ENCODE measurements around the gene OR2T29. TPM values are rescaled to one million over a fixed set of nuclear protein-coding genes. Genes with fewer than 3 reads are reported as not detected.
"Not testable (repeated sequence)": the region's sequence is repeated elsewhere in the genome, so short reads cannot be mapped to it uniquely, and the experiment has no call there.

Gene OR2T29, protein sequence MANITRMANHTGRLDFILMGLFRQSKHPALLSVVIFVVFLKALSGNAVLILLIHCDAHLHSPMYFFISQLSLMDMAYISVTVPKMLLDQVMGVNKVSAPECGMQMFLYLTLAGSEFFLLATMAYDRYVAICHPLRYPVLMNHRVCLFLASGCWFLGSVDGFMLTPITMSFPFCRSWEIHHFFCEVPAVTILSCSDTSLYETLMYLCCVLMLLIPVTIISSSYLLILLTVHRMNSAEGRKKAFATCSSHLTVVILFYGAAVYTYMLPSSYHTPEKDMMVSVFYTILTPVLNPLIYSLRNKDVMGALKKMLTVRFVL
- polyA plus RNA-seq, result not detected in 3 replicates
- polyA plus RNA-seq (2011; ENCODE audit: low read depth), result not detected
- not detected in 2 replicates for polyA plus RNA-seq (2011; cell fraction: cytosol; rRNA removed)
- polyA plus RNA-seq (2011; cell fraction: nucleus; rRNA removed), result not detected in 2 replicates
- not detected in 2 replicates for polyA plus RNA-seq (2012; ENCODE audit: low replicate concordance)
- not detected in 3 replicates for polyA minus RNA-seq
- not detected for polyA minus RNA-seq (2011; cell fraction: cytosol; rRNA and poly(A)+ RNA removed)
- not detected in 2 replicates for polyA minus RNA-seq (2011; cell fraction: nucleus; rRNA and poly(A)+ RNA removed)

DNA sequence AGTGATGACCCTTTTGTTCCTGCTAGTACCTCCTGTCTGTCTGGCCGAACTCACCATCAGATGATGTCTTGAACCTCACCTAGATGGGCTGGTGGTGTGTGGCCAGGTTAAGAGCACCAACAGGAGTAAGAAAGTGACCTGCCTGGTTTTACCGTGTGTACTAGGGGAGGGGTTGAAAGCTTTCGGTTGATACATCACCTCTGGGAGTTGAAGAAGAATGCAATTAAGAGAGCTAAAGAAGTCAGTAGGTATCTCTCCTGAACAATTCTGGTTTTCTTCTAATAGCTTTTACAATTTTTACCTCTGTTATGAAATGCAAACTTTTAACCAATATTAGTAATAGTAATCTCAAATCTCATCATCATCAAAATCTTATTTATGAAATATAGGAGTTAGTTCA is at the start of gene OR2T29:
Gene OR2T29, minus strand, starts transcription at position 101 of the 400 bp plus-strand sequence. CDS start 3,281 bp downstream, outside the sequence.
- H3K4me3 ChIP-seq (ENCODE audit: control insufficient read depth in 2 of 3, extremely low read depth in 1 of 3, insufficient read depth in 2 of 3, low read depth in 1 of 3, low read length in 3 of 3); H3K36me3 ChIP-seq (ENCODE audit: control insufficient read depth in 2 of 2, extremely low read depth in 1 of 2, insufficient read depth in 2 of 2, low read length in 2 of 2); dilution Hi-C loops (cut with MboI; ENCODE audit: extremely low pct_ligation_motif_present, low sequenced_read_pairs); FAIRE-seq; H3K9ac ChIP-seq (ENCODE audit: control insufficient read depth, extremely low read depth, insufficient read depth, low read length); H3K9me1 ChIP-seq (ENCODE audit: control insufficient read depth, extremely low read depth, insufficient read depth, low read length); H4K20me1 ChIP-seq (ENCODE audit: control insufficient read depth, extremely low read depth, insufficient read depth, low read length); H3K79me2 ChIP-seq (ENCODE audit: control insufficient read depth, insufficient read depth, low read length); H3K4me1 ChIP-seq (ENCODE audit: control insufficient read depth, extremely low read depth, insufficient read depth, low read length); H2AFZ ChIP-seq (ENCODE audit: control insufficient read depth, low read length); H3K27ac ChIP-seq (ENCODE audit: control insufficient read depth, insufficient read depth, low read length); H3K27me3 ChIP-seq (ENCODE audit: control insufficient read depth, extremely low read depth, insufficient read depth, low read length); H3K9me3 ChIP-seq (ENCODE audit: control insufficient read depth, low read depth, low read length); DNase-seq (ENCODE audit: low read depth, low spot score); H3K4me2 ChIP-seq (ENCODE audit: control insufficient read depth, extremely low read depth, insufficient read depth, low read depth, low read length): not testable (repeated sequence)

DNA sequence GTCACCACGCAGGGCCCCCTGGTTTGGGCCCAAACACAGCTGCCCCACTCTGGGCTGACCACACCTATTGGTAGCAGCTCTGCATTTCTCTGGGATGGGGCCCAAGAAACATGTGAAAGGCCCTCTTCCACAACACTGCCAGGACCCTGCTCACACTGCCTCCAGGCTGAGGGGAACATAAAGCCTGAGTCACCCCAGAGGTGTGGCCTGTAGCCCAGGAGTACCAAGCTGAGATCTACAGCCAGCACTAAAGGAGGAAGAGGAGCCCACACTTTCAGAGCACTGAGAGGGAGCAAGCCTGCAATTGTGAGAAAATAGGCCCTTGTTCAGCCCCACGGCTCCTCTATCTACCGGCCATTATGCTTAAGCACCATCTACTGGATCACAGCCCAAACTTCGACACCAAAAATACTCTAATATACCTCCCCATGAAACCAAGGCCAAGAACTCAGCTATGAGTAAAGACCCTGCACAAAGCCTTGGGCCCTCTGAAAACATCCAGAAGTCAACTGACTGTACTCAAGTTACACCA is 49.4 kb upstream of the OR2T29 start:
- Histone ChIP-seq H3K79me2 (ENCODE audit: control insufficient read depth, insufficient read depth, low read length) (no peaks in the 10 kb centered on the region), H3K9me1 (ENCODE audit: control insufficient read depth, extremely low read depth, insufficient read depth, low read length) (no peaks in the 10 kb centered on the region), H3K36me3 (ENCODE audit: control insufficient read depth in 2 of 2, extremely low read depth in 1 of 2, insufficient read depth in 2 of 2, low read length in 2 of 2) (no peaks in the 10 kb centered on the region), H3K4me1 (ENCODE audit: control insufficient read depth, extremely low read depth, insufficient read depth, low read length) (no peaks in the 10 kb centered on the region), H3K9ac (ENCODE audit: control insufficient read depth, extremely low read depth, insufficient read depth, low read length) (no peak overlapping the region), H3K27ac (ENCODE audit: control insufficient read depth, insufficient read depth, low read length) (no peak overlapping the region), H3K4me2 (ENCODE audit: control insufficient read depth, extremely low read depth, insufficient read depth, low read depth, low read length) (no peak overlapping the region), H3K27me3 (ENCODE audit: control insufficient read depth, extremely low read depth, insufficient read depth, low read length) (no peaks in the 10 kb centered on the region), H2AFZ (ENCODE audit: control insufficient read depth, low read length) (no peak overlapping the region), H4K20me1 (ENCODE audit: control insufficient read depth, extremely low read depth, insufficient read depth, low read length) (no peaks in the 10 kb centered on the region), H3K9me3 (ENCODE audit: control insufficient read depth, low read depth, low read length) (no peaks in the 10 kb centered on the region), H3K4me3 (ENCODE audit: control insufficient read depth in 2 of 3, extremely low read depth in 1 of 3, insufficient read depth in 2 of 3, low read depth in 1 of 3, low read length in 3 of 3) (no peak overlapping the region)
- TF ChIP-seq, protein P1, sequence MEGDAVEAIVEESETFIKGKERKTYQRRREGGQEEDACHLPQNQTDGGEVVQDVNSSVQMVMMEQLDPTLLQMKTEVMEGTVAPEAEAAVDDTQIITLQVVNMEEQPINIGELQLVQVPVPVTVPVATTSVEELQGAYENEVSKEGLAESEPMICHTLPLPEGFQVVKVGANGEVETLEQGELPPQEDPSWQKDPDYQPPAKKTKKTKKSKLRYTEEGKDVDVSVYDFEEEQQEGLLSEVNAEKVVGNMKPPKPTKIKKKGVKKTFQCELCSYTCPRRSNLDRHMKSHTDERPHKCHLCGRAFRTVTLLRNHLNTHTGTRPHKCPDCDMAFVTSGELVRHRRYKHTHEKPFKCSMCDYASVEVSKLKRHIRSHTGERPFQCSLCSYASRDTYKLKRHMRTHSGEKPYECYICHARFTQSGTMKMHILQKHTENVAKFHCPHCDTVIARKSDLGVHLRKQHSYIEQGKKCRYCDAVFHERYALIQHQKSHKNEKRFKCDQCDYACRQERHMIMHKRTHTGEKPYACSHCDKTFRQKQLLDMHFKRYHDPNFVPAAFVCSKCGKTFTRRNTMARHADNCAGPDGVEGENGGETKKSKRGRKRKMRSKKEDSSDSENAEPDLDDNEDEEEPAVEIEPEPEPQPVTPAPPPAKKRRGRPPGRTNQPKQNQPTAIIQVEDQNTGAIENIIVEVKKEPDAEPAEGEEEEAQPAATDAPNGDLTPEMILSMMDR (optimal IDR thresholded peaks at IDR 0.05 in 1 of 3, IDR thresholded peaks at IDR 0.05 in 1 of 3, conservative IDR thresholded peaks at IDR 0.05 in 1 of 3; ENCODE audit: extremely low read depth in 1 of 3, insufficient read depth in 2 of 3, low read length in 3 of 3), result no peak
- no peak for TF ChIP-seq EZH2 (IDR thresholded peaks at IDR 0.05; ENCODE audit: low read length)
- DNase-seq (ENCODE audit: low read depth, low spot score) (no peak), FAIRE-seq (no peak)
- dilution Hi-C loops (cut with MboI; ENCODE audit: extremely low pct_ligation_motif_present, low sequenced_read_pairs), result no loop called here
